ENCODE measurements around the gene TALDO1.

DNA sequence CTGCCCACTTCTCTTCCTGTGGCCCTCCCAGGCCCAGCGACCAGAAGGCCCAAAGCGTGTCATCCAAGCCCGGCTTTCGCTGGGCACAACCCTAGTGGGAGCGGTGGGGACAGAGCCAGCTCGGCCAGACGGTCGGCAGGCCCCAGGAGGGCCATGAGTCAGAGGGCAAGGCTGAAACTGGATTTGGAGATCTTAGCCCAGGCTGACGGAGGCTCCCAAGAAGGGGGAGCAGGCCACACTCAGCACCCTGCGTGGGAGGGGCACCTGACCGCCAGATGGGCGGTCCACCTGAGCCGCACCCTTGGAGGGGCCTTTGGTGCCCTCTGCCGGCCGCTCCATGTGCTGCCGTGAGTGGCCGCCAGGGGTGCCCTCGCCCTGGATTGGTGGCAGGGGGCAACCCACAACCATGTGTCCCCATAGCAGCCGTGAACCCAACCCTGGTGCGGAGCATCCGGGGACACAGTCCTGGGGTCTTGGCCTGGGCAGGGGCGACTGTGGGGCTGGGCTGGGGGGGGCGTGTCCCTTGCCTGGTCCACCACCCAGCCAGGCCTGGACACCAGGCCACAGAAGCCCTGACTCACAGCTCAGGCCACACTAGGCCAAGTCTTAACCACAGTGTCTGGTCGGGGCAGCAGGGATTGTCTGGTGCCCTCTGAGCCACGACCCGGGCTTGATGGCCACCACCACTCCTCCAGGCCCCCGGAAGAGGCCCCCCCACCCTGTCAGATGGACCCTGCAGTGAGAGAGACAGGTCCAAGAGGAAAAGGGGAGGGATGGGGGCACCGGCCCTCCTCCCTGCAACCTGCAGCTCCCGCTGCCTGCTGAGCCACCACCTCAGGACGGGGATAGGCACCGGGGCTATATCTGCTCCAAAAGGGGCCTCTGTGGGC is 19.2 kb upstream of the TALDO1 start:
- TF ChIP-seq EZH2 (IDR thresholded peaks at IDR 0.05; ENCODE audit: insufficient read depth, low read length): no peak
- TF ChIP-seq, protein P1, sequence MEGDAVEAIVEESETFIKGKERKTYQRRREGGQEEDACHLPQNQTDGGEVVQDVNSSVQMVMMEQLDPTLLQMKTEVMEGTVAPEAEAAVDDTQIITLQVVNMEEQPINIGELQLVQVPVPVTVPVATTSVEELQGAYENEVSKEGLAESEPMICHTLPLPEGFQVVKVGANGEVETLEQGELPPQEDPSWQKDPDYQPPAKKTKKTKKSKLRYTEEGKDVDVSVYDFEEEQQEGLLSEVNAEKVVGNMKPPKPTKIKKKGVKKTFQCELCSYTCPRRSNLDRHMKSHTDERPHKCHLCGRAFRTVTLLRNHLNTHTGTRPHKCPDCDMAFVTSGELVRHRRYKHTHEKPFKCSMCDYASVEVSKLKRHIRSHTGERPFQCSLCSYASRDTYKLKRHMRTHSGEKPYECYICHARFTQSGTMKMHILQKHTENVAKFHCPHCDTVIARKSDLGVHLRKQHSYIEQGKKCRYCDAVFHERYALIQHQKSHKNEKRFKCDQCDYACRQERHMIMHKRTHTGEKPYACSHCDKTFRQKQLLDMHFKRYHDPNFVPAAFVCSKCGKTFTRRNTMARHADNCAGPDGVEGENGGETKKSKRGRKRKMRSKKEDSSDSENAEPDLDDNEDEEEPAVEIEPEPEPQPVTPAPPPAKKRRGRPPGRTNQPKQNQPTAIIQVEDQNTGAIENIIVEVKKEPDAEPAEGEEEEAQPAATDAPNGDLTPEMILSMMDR (IDR thresholded peaks at IDR 0.05; ENCODE audit: insufficient read depth, low read depth, low read length): peak; percentile 56

All from astrocyte (in vitro differentiated cells and primary cell).